ENCODE measurements around the gene CHST10. TPM values are rescaled to one million over a fixed set of nuclear protein-coding genes. Genes with fewer than 3 reads are reported as not detected.
"Not testable (repeated sequence)": the region's sequence is repeated elsewhere in the genome, so short reads cannot be mapped to it uniquely, and the experiment has no call there.

Gene CHST10, protein sequence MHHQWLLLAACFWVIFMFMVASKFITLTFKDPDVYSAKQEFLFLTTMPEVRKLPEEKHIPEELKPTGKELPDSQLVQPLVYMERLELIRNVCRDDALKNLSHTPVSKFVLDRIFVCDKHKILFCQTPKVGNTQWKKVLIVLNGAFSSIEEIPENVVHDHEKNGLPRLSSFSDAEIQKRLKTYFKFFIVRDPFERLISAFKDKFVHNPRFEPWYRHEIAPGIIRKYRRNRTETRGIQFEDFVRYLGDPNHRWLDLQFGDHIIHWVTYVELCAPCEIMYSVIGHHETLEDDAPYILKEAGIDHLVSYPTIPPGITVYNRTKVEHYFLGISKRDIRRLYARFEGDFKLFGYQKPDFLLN
- 25.0 TPM for total RNA-seq (ENCODE audit: unreplicated experiment)
- long read RNA-seq, partial matches to known transcripts = 0 of 6 reads
- long read RNA-seq, other reads (novel, unspliced or antisense) = 4 of 6 reads

GRCh38 chr2:100416935-100417710 lies at the start of gene CHST10:
TSS of gene CHST10 (minus strand) at chr2:100417668. CDS start at chr2:100406675, 10,993 bp downstream.
- DNase-seq = peak; percentile 80
- Mint-ChIP-seq H3K9me3 (ENCODE audit: unreplicated experiment) (peaks cover 2% of the 10 kb centered on the region), H3K4me3 (ENCODE audit: unreplicated experiment) (peak within 1 kb of the TSS; percentile 98), H3K36me3 (ENCODE audit: unreplicated experiment) (no peaks in the 10 kb centered on the region), H3K4me1 (ENCODE audit: low read depth, unreplicated experiment) (peaks cover 22% of the 10 kb centered on the region), H3K27ac (ENCODE audit: unreplicated experiment) (peak within 1 kb of the TSS; percentile 87), H3K27me3 (ENCODE audit: unreplicated experiment) (peaks cover 2% of the 10 kb centered on the region)
- no peak for TF ChIP-seq CTCF (IDR thresholded peaks at IDR 0.05; ENCODE audit: partially characterized antibody, unreplicated experiment)

DNA sequence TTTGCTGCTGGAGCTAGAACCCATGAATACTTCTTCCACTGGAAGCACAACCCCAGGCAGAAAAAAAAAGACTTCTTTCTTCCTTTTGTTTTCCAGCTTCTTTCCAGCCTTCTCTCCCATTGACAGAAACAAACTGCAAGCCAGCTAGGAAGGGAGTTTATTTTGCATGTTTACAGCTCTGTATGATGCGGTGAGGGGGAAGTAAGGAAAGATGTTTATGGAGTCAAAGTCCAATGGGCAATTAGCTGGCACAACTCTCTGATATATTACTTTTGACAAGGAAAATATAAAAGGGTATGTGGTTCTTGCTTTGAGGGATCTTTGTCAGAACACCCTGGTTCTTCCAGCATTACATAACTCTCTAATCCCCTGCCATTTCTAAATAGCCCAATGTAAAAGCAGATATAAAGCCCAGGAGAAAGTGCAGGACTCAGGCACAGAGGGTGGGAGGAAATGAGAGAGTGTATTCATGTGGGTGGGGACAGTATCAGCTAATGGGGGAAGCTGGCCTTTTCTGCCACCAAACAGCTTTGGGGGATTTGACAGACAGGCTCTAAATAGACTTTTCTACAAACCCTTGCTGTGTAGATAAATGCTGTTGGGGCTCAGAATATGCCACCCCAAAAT lies 43.5 kb upstream of the CHST10 start:
- H3K4me1 Mint-ChIP-seq (ENCODE audit: low read depth, unreplicated experiment) = no peaks in the 10 kb centered on the region
- no peak for DNase-seq
- H3K9me3 Mint-ChIP-seq (ENCODE audit: unreplicated experiment) = peaks cover 3% of the 10 kb centered on the region
- TF ChIP-seq CTCF (IDR thresholded peaks at IDR 0.05; ENCODE audit: partially characterized antibody, unreplicated experiment) = no peak
- H3K4me3 Mint-ChIP-seq (ENCODE audit: unreplicated experiment) = no peak overlapping the region
- no peaks in the 10 kb centered on the region for H3K27me3 Mint-ChIP-seq (ENCODE audit: unreplicated experiment)
- no peak overlapping the region for H3K27ac Mint-ChIP-seq (ENCODE audit: unreplicated experiment)
- peaks cover 12% of the 10 kb centered on the region for H3K36me3 Mint-ChIP-seq (ENCODE audit: unreplicated experiment)

DNA sequence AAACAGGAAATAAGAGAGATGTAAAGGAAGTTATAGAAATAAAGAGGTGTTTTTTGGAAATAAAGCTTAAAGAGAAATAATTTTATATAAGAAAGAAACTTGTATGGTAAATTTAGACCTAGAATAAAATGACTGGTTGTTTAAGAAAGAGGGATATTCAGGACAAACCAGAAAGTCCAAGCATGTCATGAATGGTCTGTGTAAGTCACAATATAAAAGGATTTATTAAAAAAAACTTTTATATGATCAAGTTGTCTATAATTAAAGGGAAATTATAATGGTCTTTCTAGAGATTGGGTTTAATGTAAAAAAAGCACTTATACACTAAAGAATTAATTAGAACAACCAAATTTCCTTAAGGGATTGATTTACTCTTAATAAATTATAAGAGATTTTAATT lies 38.9 kb upstream of the CHST10 start:
- H3K27me3 Mint-ChIP-seq (ENCODE audit: unreplicated experiment); H3K4me3 Mint-ChIP-seq (ENCODE audit: unreplicated experiment); H3K9me3 Mint-ChIP-seq (ENCODE audit: unreplicated experiment); H3K4me1 Mint-ChIP-seq (ENCODE audit: low read depth, unreplicated experiment); DNase-seq; H3K27ac Mint-ChIP-seq (ENCODE audit: unreplicated experiment): not testable (repeated sequence)
- peaks cover 12% of the 10 kb centered on the region for H3K36me3 Mint-ChIP-seq (ENCODE audit: unreplicated experiment)

DNA sequence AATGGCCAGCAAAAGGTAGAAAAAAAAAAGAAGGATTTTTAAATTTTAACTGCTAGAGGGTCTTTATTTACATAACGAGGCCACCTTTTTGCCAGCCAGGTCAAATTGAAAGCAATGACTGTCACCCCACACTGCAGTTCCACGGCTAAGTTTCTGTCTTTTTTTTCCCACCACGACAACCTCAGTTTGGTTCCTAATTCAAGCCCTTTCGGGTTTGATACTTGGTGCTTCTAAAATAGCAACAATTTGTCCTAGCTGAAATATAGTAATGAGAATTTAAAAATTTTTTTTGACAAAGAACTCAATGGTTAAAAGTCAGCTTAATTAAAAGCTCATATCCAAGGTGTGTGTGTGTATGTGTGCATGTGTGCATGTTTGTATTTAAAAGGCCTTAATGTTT lies 36.4 kb upstream of the CHST10 start:
- H3K4me3 Mint-ChIP-seq (ENCODE audit: unreplicated experiment) = no peak overlapping the region
- no peak overlapping the region for H3K27ac Mint-ChIP-seq (ENCODE audit: unreplicated experiment)
- peaks cover 6% of the 10 kb centered on the region for H3K9me3 Mint-ChIP-seq (ENCODE audit: unreplicated experiment)
- H3K4me1 Mint-ChIP-seq (ENCODE audit: low read depth, unreplicated experiment) = no peaks in the 10 kb centered on the region
- no peak for DNase-seq
- no peaks in the 10 kb centered on the region for H3K36me3 Mint-ChIP-seq (ENCODE audit: unreplicated experiment)
- no peaks in the 10 kb centered on the region for H3K27me3 Mint-ChIP-seq (ENCODE audit: unreplicated experiment)
- TF ChIP-seq CTCF (IDR thresholded peaks at IDR 0.05; ENCODE audit: partially characterized antibody, unreplicated experiment) = no peak

DNA sequence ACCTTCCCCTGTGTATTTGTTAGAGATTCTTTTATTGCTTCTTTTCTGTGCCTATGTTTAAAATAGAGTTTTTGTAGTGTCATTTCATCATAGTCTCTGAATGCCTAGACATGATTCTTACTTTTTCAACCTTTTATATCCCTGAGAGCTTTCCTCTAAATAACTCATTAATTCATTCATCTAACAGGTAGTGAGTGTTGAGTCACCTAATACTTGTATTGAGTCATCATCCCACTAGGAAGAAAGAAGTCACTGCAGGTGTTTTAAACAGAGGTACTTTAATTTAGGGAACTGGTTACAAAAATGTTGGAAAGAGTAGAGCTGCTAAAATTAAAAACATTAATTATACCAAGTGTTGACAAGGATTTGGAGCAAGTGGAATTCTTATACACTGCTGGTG lies 34.3 kb upstream of the CHST10 start:
- TF ChIP-seq CTCF (IDR thresholded peaks at IDR 0.05; ENCODE audit: partially characterized antibody, unreplicated experiment) = no peak
- Mint-ChIP-seq H3K36me3 (ENCODE audit: unreplicated experiment) (no peaks in the 10 kb centered on the region), H3K27ac (ENCODE audit: unreplicated experiment) (no peak overlapping the region), H3K27me3 (ENCODE audit: unreplicated experiment) (no peaks in the 10 kb centered on the region), H3K4me3 (ENCODE audit: unreplicated experiment) (no peak overlapping the region), H3K4me1 (ENCODE audit: low read depth, unreplicated experiment) (no peaks in the 10 kb centered on the region), H3K9me3 (ENCODE audit: unreplicated experiment) (peaks cover 6% of the 10 kb centered on the region)
- no peak for DNase-seq
